Measurements from ENCODE around the gene CALR.
"Not testable (repeated sequence)": the region's sequence is repeated elsewhere in the genome, so short reads cannot be mapped to it uniquely, and the experiment has no call there.

The CALR gene

DNA sequence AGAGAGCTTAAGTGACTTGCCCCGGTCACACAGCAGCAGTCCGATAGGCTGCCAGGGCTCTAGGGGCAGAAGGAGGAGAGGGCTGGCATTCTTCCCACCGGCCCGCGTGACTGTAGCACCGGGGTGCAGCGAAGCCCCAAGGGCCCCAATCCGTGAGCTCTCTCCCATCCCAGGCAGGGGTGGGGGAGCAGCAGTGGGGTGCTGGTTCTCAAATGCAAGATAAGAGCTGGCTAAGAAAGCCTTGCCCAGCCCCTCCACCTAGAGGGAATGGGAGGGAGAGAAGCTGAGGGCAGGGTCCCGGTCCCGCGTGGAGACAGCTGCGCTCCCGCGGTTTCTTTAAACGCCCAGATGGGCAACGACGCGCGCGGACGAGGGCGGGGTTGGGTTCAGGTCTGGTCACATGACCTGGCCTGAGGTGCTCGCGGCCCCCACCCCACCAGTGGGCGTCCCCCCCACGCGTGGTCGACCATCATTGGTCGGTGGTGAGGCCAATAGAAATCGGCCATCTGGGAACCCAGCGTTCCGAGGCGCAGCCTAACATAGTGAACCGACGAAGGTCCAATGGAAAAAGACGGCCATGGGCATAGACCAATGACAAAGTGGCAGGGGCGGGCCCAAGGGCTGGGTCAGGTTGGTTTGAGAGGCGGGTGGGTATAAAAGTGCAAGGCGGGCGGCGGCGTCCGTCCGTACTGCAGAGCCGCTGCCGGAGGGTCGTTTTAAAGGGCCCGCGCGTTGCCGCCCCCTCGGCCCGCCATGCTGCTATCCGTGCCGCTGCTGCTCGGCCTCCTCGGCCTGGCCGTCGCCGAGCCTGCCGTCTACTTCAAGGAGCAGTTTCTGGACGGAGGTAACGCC, at the start of gene CALR:
CALR (plus strand) TSS at position 683 of the 852 bp plus-strand sequence; CDS start at position 754, 71 bp downstream.
- peak; percentile 98 to 99 for DNase-seq (ENCODE audit: low read depth in 2 of 2)

DNA sequence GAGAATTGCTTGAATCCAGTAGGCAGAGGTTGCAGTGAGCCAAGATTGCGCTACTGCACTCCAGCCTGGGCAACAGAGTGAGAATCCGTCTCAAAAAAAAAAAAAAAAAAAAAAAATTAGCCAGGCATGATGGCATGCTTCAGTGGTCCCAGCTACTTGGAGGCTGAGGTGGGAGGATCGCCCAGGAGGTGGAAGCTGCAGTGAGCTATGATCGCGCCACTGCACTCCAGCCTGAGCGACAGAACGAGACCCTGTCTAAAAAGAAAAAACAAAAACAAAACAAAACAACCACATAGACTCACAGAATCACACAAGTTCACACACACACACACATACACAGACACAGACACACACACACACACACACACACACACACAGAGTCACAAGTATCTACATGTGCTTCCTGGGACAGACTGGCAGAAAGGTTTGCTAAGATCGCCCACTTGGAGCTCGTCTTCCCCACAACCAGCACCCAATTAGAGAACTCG, 48.1 kb upstream of the CALR start:
- DNase-seq (ENCODE audit: low read depth in 2 of 2): not testable (repeated sequence)

DNA sequence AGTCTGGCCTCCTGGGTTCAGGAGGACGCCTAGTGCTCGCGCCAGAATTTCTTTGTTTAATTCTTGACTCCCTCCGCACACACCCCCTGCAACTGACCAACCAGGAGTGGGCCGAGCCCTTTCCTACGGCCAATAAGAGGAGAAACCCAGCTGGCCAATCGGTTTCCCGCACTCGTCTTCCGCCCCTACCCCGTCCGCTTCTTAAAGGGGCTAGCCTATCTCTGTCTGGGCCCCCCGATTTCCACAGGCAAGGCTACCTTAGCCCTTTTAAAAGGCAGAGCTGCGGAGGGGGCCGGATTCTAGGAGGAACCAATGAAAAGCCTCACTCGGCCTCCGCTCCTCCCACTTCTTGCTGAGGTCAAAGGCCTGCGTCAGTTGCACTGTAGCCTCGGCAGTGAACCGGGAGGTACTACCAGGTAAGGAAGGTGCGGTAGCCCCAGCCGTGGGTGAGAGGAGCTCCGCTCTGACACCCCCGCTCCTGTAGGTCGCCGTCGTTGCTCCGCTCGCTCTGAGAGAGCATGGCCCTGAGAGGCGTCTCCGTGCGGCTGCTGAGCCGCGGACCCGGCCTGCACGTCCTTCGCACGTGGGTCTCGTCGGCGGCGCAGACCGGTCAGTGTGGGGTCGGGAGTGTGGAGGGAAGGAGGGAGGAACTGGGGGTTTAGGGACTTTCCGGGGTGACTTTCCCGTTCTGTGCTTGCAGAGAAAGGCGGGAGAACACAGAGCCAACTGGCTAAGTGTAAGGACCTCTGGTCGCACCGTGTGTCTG, 47.4 kb upstream of the CALR start, which contains the start of gene GCDH:
GCDH (plus strand) TSS at position 374 of the 766 bp plus-strand sequence; CDS start at position 519, 145 bp downstream.
- DNase-seq (ENCODE audit: low read depth in 2 of 2): peak; percentile 89 to 96

DNA sequence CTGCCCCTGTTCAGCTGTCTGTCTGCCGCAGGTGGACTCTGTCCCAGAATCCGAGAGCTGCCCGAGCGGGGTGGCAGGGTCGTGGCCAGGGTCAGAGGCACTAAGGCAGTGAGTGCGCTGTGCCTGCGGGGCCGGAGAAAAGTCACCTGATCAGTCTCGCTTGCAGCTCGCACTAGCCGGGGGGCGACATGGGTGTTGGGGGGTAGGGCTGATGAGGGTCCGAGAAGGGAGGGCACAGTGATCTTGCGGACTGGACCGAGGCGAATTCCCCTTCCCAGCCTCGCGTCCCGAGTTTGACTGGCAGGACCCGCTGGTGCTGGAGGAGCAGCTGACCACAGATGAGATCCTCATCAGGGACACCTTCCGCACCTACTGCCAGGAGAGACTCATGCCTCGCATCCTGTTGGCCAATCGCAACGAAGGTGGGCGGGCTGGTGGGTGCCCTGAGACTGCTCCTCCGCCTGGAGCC, 46.8 kb upstream of the CALR start:
- no peak for DNase-seq (ENCODE audit: low read depth in 2 of 2)

DNA sequence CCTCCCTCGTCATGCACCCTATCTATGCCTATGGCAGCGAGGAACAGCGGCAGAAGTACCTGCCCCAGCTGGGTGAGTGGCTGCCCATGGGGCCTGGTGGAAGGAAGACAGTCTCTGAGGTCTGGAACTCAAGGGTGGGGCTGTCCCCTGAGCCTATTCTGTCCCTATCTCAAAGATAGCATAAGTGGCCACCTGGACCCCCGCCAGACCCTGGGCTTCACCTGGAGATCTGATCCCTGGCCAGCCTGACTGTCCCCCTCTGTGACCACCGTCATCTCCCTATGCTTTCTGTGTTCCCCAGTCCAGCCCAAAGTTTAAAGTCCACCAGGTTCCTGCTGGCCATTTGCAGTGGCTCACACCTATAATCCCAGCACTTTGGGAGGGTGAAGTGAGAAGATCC, 44.8 kb upstream of the CALR start:
- no peak for DNase-seq (ENCODE audit: low read depth in 2 of 2)

DNA sequence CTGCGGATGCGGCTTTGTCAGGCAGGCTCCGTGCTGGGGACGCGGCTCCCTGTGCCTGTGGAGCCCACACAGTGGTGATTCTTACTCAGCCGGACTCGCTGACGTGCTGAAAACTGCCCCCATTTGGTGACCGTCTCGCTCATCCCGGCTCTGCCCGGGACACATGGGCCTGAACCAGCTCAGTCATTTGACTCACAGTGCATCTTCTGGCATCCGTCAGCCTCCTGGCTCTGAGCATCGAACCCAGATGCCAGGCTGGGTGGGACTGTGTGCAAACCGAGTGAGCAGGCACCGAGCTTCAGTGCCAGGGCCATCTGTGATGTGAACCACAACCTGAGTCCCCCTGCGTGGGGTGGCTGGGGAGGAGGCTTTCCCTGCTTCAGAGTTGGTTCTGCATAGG, 41.9 kb upstream of the CALR start:
- DNase-seq (ENCODE audit: low read depth in 2 of 2): no peak

DNA sequence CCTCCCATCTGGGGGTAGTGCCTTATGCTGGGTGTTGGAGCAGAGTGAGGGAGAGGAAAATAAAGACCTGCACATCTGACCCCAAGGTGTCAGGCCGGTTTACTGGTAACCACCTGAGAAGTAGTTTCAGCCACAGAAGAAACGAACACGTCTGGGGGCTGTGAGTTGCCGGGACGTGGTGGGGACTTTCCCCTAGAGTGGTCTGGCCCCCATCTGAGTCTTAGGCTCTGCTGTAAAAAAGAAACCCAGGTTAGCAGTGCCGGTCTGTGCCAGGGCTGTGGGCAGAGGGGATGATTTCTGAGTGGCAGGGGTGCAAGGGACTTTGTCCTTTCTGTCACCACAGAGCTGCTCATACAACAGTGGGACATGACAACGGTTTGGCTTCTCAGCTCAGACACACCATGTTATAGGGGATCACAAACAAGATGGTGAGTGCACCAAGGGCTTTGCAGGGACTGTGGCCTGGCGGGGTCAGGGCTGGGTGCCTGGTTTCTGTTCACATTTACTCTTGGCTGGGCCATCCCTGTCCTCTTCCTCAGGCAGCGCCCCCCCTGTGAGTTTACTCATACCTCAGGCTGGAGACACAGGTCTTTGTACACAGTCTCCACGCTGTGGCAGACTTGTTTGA, 38.4 kb upstream of the CALR start:
- no peak for DNase-seq (ENCODE audit: low read depth in 2 of 2)

DNA sequence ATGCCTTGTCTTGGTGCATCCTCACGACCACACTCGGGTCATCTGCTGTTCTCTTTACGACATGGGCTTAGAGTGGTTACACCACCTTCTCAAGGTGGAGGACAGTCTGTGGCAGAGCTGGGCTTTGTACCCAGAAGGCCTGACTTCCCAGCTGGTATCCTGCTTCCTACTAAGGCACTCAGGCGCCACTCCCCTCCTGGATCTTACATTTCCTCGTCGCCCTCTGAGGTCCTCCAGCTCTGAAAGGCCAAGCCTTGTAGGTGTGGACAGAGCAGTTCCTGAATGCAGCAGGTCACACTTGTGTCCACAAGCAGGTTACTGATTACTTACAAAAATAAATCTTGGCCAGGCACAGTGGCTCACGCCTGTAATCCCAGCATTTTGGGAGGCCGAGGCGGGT, 31.2 kb upstream of the CALR start:
- DNase-seq (ENCODE audit: low read depth in 2 of 2): no peak

DNA sequence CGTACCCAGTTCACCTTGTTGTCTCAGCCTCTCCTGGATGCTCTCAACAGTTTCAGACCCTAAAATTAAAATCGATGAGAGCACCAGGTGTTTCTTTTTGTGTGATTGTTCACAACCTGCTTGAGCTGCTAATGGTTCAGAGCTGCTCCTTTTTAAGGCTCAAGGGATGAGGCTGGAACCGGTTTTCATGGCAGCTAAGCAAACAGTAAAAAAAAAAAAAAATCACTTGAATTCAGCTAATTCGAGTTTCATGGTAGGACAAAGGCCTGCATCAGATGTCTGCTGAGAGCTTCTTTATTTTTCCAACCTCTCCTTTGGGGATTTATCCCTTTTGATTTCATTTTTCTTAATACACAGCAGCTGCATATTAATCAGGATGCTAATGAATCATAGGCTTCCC, 25.8 kb upstream of the CALR start:
- no peak for DNase-seq (ENCODE audit: low read depth in 2 of 2)

DNA sequence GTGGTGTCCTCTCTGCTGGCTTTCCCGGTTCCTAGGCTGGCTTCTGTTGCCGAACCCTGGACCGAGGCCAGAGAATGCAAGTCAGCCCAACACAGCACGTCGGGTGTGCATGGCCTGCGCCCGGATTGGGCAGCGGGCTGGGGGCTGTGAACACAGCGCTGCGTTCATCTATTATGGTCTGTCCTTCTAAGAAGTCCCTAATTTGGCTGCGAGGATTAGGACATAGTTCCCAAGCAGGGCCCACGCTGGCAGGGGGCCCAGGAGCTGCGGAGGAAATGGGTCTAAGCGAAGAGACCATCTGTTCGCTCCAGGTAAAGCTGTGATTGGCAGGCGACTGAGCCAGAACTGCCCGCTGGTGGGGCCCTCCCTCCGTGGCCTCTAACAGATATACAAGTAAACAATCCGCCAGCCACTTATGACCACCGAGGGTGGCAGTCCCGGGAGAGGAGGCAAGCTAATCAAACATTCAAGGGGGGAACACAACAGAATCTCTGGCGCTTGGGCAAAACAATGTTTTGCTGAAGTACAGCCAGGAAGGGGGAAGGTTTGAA, 25.3 kb upstream of the CALR start:
- DNase-seq (ENCODE audit: low read depth in 2 of 2): no peak

DNA sequence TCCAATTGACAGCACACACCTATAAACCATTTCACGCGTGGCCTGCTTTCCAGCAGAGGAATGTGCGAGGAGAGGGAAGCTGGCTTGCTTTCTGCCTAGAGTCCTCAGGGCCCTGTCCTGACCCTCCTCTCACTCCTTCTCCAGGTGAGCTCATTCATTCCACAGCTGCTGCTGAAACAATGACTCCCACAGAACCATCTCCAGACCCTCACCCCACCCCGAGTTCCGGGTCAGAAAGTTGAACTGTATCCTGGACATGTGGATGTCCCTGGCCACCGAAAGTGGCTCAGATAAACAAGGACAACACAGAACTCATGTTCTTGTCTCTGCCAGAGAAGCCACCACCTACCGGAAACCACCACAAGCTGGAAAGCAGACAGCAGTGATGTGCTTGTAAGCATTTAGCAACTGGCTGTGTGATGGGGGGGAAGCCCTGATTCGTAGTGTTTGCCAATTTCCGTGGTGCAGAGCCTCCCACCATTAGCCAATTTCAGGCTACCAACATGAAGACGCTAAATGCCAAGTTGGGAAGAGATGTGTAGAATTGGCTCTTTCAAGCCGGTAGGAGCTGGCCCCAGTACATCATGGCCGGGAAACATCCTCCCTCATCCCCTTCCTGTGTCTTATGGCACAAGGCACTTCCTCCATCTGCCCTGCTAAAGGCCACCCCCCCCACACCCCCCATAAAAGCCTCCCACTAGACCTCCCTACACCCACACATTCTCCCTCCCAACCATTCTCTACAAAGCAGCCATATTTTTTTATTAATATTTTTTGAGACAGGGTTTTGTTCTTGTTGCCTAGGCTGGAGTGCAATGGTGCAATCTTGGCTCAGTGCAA, 24.3 kb upstream of the CALR start:
- peak in 1 of 2 experiments; percentile 26 for DNase-seq (ENCODE audit: low read depth in 2 of 2)

DNA sequence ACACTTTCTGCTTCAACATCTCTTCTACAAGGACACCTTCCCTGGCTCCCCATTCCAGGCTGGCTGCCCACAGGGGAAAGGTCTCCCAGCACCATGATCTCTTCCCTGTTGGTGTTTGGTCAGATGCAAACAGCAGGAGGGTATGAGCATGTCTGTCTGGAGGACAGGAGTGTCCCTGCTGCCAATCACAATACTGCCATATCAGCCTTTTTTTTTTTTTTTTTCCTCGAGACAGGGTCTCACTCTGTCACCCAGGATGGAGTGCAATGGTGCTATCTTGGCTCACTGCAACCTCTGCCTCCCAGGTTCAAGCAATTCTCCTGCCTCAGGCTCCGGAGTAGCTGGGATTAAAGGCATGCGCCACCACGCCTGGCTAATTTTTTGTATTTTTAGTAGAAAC, 22.5 kb upstream of the CALR start:
- not testable (repeated sequence) for DNase-seq (ENCODE audit: low read depth in 2 of 2)

DNA sequence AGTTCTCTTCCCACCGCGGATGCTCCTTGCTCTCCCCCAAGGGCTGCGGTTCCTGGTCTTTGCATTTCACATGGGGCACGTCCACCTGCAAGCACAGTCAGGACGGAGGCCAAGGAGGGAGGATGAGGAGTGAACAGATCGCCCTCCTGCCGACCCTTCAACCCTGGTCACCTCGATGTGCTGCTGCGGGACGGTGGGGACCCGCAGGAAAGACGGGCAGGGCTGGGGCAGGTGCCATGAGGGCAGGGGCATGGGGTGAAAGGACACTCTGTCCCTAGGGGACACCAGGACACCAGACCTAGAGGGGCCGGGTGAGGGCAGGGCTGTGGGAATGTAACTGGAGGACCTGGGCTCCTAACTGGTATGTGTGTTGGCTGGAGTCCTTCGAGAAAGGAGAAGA, 20.2 kb upstream of the CALR start:
- no peak for DNase-seq (ENCODE audit: low read depth in 2 of 2)

DNA sequence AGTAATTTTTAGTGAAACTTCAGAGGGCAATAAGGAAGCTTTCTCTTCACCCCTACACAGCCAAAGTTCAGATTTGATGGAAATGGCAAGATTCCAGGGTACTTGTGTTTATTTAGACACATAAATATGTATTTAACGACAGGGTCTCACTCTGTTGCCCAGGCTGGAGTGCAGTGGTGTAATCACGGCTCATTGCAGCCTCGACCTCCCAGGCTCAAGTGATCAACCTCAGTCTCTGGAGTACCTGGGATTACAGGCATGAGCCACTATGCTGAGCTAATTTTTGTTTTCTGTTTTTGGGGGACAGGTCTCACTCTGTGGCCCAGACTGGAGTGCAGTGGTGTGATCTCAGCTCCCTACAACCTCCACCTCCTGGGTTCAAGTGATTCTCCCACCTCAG, 17.4 kb upstream of the CALR start:
- no peak for DNase-seq (ENCODE audit: low read depth in 2 of 2)

DNA sequence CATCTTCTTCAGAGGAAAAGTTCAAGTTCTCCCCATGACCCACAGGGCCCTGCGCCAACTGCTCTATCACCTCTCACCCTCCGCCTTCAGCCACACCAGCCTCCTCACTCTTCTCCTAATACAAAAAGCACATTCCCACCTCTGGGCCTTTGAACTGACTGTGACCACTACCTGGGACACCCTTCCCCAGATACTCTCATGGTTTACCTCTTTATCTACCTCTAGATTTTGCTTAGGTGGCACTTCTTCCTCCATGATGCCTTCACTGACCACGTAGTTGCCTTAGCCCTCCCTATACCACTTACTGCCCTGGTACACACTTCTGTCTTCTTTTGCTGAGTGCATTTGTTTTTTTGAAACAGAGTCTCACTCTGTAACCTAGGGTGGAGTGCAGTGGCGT, 15.4 kb upstream of the CALR start:
- DNase-seq (ENCODE audit: low read depth in 2 of 2): no peak

DNA sequence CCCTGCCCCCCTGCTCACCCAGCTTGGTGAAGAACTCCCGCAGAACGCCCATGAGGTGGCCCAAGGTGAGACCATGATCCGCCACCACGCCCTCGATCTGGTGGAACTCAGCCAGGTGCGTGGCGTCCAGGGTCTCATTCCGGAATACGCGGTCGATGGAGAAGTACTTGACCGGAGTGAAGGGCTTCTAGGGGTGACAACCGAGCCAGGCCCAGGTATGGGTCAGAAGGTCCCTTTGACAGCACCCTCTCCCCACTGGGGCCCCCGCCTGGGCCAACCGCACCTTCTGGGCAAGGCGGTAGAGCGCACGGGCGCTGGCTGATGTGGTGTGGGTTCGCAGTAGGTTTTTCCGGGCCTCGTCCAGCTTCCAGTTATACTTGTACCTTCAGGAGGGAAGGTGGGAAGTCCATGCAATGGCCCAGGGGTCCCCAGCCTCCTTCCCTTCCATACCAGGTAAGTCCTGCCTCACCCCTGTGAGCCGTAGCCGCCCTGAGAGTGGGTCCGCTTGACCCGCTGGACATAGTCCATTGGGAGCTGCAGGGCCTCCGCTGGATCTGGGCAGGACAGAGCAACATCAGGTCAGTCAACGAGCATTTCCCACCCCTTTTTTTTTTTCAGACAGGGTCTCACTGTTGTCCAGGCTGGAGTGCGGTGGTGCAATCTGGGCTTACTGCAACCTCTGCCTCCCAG, 13.6 kb upstream of the CALR start:
- DNase-seq (ENCODE audit: low read depth in 2 of 2): no peak

DNA sequence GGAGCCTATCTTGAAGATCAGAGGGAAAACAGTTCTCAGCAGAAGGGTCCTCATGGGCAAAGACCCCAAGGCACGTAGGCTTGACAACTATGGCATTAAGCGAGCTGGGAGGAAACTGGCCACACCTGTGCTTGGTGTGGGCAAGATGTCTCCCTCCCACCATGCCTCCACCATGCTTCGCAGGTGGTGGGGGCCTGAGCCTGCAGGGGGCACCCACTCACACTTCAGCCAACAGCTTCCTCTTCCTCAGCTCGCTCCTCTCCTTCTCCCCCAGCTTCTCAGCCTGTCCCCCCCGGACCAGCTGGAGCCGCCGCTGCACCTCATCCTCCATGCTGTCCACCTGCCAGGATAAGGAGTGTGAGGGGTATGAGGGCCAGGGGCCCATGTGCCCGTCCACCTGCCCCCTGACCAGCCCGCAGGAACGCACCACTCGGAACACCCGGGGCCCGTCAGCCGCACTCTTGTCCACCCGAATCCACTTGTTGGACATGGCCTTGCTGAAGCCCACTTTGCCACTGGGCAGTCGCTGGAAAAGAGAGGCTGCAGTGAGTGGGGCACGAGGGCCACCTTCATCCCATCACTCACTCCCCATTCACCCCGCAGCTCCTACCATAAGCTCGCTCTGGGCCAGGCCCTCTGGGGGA, 8.3 kb upstream of the CALR start:
- DNase-seq (ENCODE audit: low read depth in 2 of 2): no peak

DNA sequence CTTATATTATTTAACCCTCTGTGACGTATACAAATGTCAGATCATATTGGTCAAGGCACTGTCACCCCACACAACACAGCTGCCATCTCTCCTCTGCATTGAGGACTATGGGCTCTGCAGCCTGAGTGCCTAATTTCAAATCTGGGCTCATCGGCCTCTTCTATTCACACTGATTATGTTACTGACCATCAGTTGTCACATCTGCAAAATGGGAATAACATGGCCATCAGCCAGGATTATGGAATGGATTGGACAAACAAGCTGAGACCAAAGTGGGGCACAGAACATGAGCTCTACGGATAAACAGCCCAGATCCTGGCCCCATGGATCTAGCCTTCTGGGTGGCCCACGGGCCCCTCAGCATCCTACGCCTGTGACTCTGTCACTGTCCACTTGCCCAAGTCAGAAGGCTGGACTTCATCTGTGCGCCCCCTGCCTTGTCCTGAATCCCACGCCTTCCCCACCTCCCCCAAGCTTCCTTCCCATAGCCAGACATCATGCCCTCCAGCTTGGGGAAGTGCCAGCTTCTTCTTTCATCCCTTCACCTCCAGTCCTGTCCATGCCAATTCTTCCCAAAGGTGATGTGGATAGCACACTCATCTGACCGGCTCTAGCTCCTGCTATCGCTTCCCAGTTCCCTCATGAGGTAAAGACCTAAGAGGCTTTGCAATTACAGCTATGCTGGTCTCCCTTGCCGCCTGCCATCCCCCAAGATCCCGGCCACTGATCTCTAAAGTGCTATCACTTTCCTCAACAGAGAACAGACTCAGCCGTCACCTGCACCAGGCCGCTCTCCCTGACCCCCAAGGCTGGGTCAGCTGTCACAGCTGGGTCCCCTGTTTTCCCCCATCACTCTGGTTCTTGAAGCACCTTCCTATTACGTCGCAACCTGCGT, 5.8 kb upstream of the CALR start:
- DNase-seq (ENCODE audit: low read depth in 2 of 2): no peak
